Peyer's patch (tissue), 4 donors: ENCODE measurements around the gene KDELR3.

Experiments
- CTCF ChIP-seq, 6 experiments: fragments of 450-650 bp in 4 of 6; fragments of 200-600 bp in 2 of 6; sonication (generic) in 1 of 6; IDR thresholded peaks; one replicate each; pipeline ENCODE4 v1.5.1; 2017 to 2019; ENCODE audit warnings: antibody characterized with exemption in 6 of 6, mild to moderate bottlenecking in 3 of 6, moderate library complexity in 1 of 6
- POLR2A ChIP-seq, 2 donors: fragments of 450-650 bp; IDR thresholded peaks; one replicate each; pipeline ENCODE4 v1.5.1; 2017; ENCODE audit warnings: antibody characterized with exemption in 2 of 2, mild to moderate bottlenecking in 2 of 2, moderate library complexity in 2 of 2

GRCh38 chr22:38455076-38455529 is 12.8 kb upstream of the KDELR3 start, which contains the start of gene KCNJ4:
- no peak for TF ChIP-seq CTCF (IDR thresholded peaks at IDR 0.05)
- no peak for TF ChIP-seq POLR2A (IDR thresholded peaks at IDR 0.05)
